GM12878 (cell line): ENCODE measurements around the gene TTC33. TPM values are rescaled to one million over a fixed set of nuclear protein-coding genes. Genes with fewer than 3 reads are reported as not detected.

Source experiments
- ATAC-seq: fragments of 200-7000 bp; cut with Tn5 transposase; 3 replicates; pipeline ENCODE4 v1.9.1; 2020; ENCODE audit warnings: mild to moderate bottlenecking, moderate library complexity
- BruUV-seq: library from RNA; stranded (reverse); fragments of 400-500 nt; replicated peaks from 2 replicates; lab custom pipeline; 2021; lab: Mats Ljungman, UMichigan
- CTCF ChIA-PET: fragments of 300-600 bp; sonication (Branson Sonifier 250); formaldehyde crosslinking; extraction: SDS; loops from one replicate; lab custom pipeline; 2021; ENCODE audit warnings: inconsistent platforms; lab: Yijun Ruan, JAX
- POLR2A ChIA-PET: fragments of 350-600 bp; formaldehyde crosslinking; extraction: SDS; loops from one replicate; lab custom pipeline; 2021; ENCODE audit warnings: inconsistent platforms; lab: Charles Lee
- RAD21 ChIA-PET: fragments of 300-600 bp; sonication (Branson Sonifier 250); formaldehyde crosslinking; loops from one replicate; lab custom pipeline; 2023; ENCODE audit warnings: antibody characterized with exemption; ENCODE audit not compliant: unreplicated experiment; lab: Charles Lee
- SMC1A ChIA-PET: fragments of 300-600 bp; sonication (Branson Sonifier 250); formaldehyde crosslinking; loops from one replicate; lab custom pipeline; 2023; ENCODE audit not compliant: unreplicated experiment, uncharacterized antibody; lab: Charles Lee
- DNase-seq: peaks from one replicate; pipeline ENCODE4 v3.0.0-alpha.2; 2011; ENCODE audit warnings: low read depth, low spot score
- FAIRE-seq: peaks from 3 replicates; lab custom pipeline; 2011; peaks lifted over from hg19 to GRCh38; lab: Jason Lieb, UNC
- H2AFZ ChIP-seq: 2 replicates; pipeline ENCODE4 v1.6.0; 2011; ENCODE audit warnings: low read depth, low read length, control low read depth; ENCODE audit not compliant: control insufficient read depth
- H3K27ac ChIP-seq: 2 replicates; pipeline ENCODE4 v1.5.1; 2011; ENCODE audit warnings: control low read depth; ENCODE audit not compliant: control insufficient read depth, insufficient read depth
- H3K27me3 ChIP-seq, 2 experiments: replicated peaks in 1 of 2; 2 replicates each; pipeline versions ENCODE4 v1.6.0 to v1.6.1; 2011; ENCODE audit warnings: low read length in 1 of 2; ENCODE audit not compliant: control insufficient read depth in 2 of 2, insufficient read depth in 2 of 2
- H3K36me3 ChIP-seq, 2 experiments: 2 replicates each; pipeline ENCODE4 v1.5.1; 2011; ENCODE audit warnings: low read length in 1 of 2; ENCODE audit not compliant: control insufficient read depth in 2 of 2, insufficient read depth in 2 of 2
- H3K4me1 ChIP-seq: 2 replicates; pipeline ENCODE4 v1.6.1; 2011; ENCODE audit warnings: mild to moderate bottlenecking, low read length, moderate library complexity, mixed read lengths; ENCODE audit not compliant: control insufficient read depth, insufficient read depth
- H3K4me2 ChIP-seq: 2 replicates; pipeline ENCODE4 v1.6.0; 2011; ENCODE audit warnings: control low read depth; ENCODE audit not compliant: control insufficient read depth, insufficient read depth
- H3K4me3 ChIP-seq: fragments of 200-600 bp; sonication (generic); 2 replicates; pipeline ENCODE4 v1.5.1; 2016
- H3K79me2 ChIP-seq: 2 replicates; pipeline ENCODE4 v1.6.0; 2011; ENCODE audit warnings: low read length; ENCODE audit not compliant: control insufficient read depth, insufficient read depth
- H3K9ac ChIP-seq: 2 replicates; pipeline ENCODE4 v1.8.0; 2011; ENCODE audit warnings: low read length, control low read depth, mixed read lengths; ENCODE audit not compliant: control insufficient read depth, insufficient read depth
- H3K9me3 ChIP-seq: replicated peaks from 3 replicates; pipeline ENCODE4 v1.5.1; 2011; ENCODE audit warnings: mild to moderate bottlenecking, low read length; ENCODE audit not compliant: control insufficient read depth, insufficient read depth
- H4K20me1 ChIP-seq: 2 replicates; pipeline ENCODE4 v1.6.0; 2011; ENCODE audit not compliant: control insufficient read depth, insufficient read depth
- ASH2L ChIP-seq: fragments of 300-600, 200-600 bp; sonication (generic); IDR thresholded peaks from 2 replicates; pipeline ENCODE4 v1.6.1; 2017; ENCODE audit warnings: low read depth, mild to moderate bottlenecking, borderline replicate concordance
- ETV6 ChIP-seq, 2 experiments: fragments of 450-650 bp in 1 of 2; IDR thresholded peaks in 1 of 2; conservative IDR thresholded peaks in 1 of 2; 2 replicates each; pipeline ENCODE4 v1.6.1; 2014; ENCODE audit warnings: antibody characterized with exemption in 1 of 2, borderline replicate concordance in 1 of 2, low read depth in 1 of 2, mild to moderate bottlenecking in 1 of 2, moderate library complexity in 1 of 2
- MTA3 ChIP-seq: IDR thresholded peaks from 2 replicates; pipeline ENCODE4 v1.6.1; 2012; ENCODE audit warnings: low read length, inconsistent platforms, borderline replicate concordance
- NFYA ChIP-seq: IDR thresholded peaks from 2 replicates; pipeline ENCODE4 v1.6.1; 2011; ENCODE audit warnings: low read depth, mild to moderate bottlenecking, low read length, improper control_type of control experiment, borderline replicate concordance
- PRDM15 ChIP-seq: fragments of 450-650 bp; formaldehyde crosslinking; IDR thresholded peaks from 2 replicates; pipeline ENCODE4 v1.4.0; 2020; ENCODE audit warnings: mild to moderate bottlenecking, moderate library complexity
- SRF ChIP-seq, 2 experiments: IDR thresholded peaks; 2 replicates each; pipeline ENCODE4 v1.6.1; 2011; ENCODE audit warnings: low read depth in 2 of 2, low read length in 2 of 2, mild to moderate bottlenecking in 1 of 2, moderate library complexity in 1 of 2
- WGBS: methylation state at CpG from one replicate; pipeline ENCODE4 v1.1.6; 2016; ENCODE audit warnings: low lambda C conversion rate; ENCODE audit not compliant: insufficient replicate concordance, insufficient coverage; ENCODE audit errors: missing lambda C conversion rate; 5-methylcytosine and 5-hydroxymethylcytosine counted together
- in situ Hi-C: fragments of 300-500 bp; cut with MboI; formaldehyde crosslinking; loops from 9 replicates; pipeline ENCODE4 v1.14.3; 2018; ENCODE audit warnings: mixed read lengths
- intact Hi-C: fragments of 100-400 bp; cut with micrococcal nuclease; formaldehyde crosslinking; loops from one replicate; pipeline ENCODE4 v1.14.2; 2022; ENCODE audit not compliant: unreplicated experiment
- polyA plus RNA-seq, 11 experiments: library from polyadenylated mRNA; depleted of rRNA in 4 of 11; unstranded in 6 of 11; stranded (reverse) in 5 of 11; fragments of >200 nt; fragmentation: Nextera tagmentation in 4 of 11; fragmentation: Illumina TruSeq in 1 of 11; extraction: Ambion mirVana in 4 of 11; extraction: Trizol in 1 of 11; gene quantifications; 1 replicate in 1 of 11; 2 replicates in 10 of 11; pipeline versions ENCODE4 v1.2.1 to v1.2.3, GENCODE V29; 2011 to 2016; ENCODE audit warnings: inconsistent platforms in 2 of 11, missing spikeins in 2 of 11, low read depth in 1 of 11
- total RNA-seq, 4 experiments: library from RNA; depleted of rRNA in 3 of 4; stranded (reverse); fragments of >200 nt in 3 of 4; fragmentation: Illumina TruSeq in 1 of 4; extraction: Trizol in 1 of 4; gene quantifications; 2 replicates each; pipeline versions ENCODE4 v1.2.1 to v1.2.3, GENCODE V29; 2013 to 2021

TTC33 gene
- total and polyA plus RNA-seq, 10 of the 15 experiments (the other 5 are each of a cell fraction or from before 2014, with no cell fraction given): 7.9 to 22.3 (median 14.6) TPM

DNA sequence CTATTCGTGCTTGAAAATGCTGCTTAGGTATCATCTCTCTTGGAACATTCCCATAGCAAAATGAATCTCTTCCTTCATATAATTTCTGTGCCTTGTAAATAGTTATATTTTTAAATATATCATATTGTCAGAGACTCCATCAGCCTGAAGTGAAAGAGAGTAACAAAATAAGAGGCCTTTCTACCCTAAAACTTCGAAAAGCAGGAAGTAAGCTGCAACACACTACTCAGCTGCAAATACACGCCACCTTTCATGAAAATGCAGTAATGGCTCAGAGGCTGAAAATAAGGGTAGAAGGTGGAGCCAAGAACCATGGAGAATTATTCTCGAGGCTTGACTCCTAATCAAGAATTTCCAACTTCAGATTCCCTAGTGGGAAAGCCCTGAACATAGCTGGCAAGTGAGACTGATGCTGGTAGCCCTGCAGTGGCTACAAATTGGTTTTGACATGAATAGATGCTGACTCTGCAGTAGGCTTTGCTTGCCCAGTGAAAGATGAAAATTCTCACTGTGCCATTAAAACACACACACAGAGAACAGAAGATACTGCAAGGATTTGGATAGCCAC, 106.2 kb downstream of the TTC33 start:
- Histone ChIP-seq H4K20me1 (no peaks in the 10 kb centered on the region), H3K79me2 (no peaks in the 10 kb centered on the region)
- TF ChIP-seq ETV6 (conservative IDR thresholded peaks at IDR 0.05 in 1 of 2, IDR thresholded peaks at IDR 0.05 in 1 of 2; ENCODE audit: borderline replicate concordance in 1 of 2, low read depth in 1 of 2): no peak
- TF ChIP-seq, all 136 proteins: peak for 0
- H3K4me3 ChIP-seq: no peak overlapping the region
- ChIA-PET SMC1A (interaction anchor here (1.3 kb wide), 1 partner anchor 23 kb away, joined by 3 read pairs; no protein-coding TSS in a partner anchor), CTCF (no interaction called here), RAD21 (no interaction called here), POLR2A (interaction anchor here (1.1 kb wide), 1 partner anchor 16 kb away, joined by 3 read pairs; no protein-coding TSS in a partner anchor)
- no peaks in the 10 kb centered on the region for H3K36me3 ChIP-seq
- no peaks in the 10 kb centered on the region for H3K9me3 ChIP-seq
- ATAC-seq (no peak), DNase-seq (no peak), FAIRE-seq (no peak)
- H3K4me1 ChIP-seq: peaks cover 6% of the 10 kb centered on the region
- intact Hi-C loops (no loop called here), in situ Hi-C loops (no loop called here)
- no peaks in the 10 kb centered on the region for H3K27me3 ChIP-seq
- H2AFZ ChIP-seq: no peak overlapping the region
- WGBS: 23% methylated on average over 4 of the region's 4 CpGs
- BruUV-seq: no TSS peak
- no peak overlapping the region for H3K4me2 ChIP-seq
- no peak overlapping the region for H3K27ac ChIP-seq
- H3K9ac ChIP-seq: no peak overlapping the region

DNA sequence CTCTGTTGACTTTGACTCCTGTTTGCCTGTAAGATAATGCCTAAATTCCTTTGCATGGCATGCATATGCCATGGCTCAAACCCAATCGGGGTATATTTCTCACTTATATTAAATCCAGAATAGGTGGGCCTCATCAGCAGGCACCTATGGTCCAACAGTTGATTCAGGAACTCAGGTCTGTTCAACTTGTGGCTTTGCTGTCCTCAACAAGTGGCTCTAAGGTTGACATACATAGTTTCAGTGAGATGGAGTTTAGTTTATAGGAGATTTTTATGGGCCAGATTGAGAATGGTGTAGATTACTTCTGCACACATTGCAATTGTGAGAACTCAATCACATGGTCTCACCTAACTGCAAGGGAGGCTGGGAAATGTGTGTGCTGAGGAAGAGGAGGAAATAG, 107.6 kb downstream of the TTC33 start:
- Histone ChIP-seq H2AFZ (no peak overlapping the region), H3K27me3 (no peaks in the 10 kb centered on the region), H3K36me3 (no peaks in the 10 kb centered on the region), H3K4me2 (no peak overlapping the region), H3K79me2 (no peaks in the 10 kb centered on the region), H3K9me3 (no peaks in the 10 kb centered on the region), H4K20me1 (no peaks in the 10 kb centered on the region), H3K27ac (no peak overlapping the region), H3K9ac (no peak overlapping the region), H3K4me3 (no peak overlapping the region), H3K4me1 (peaks cover 2% of the 10 kb centered on the region)
- SMC1A ChIA-PET: interaction anchor here (0.8 to 1.3 kb wide), 2 partner anchors 13 to 21 kb away, joined by 3 read pairs; no protein-coding TSS in a partner anchor
- CTCF ChIA-PET: interaction anchor here (1.4 kb wide), 1 partner anchor 18 kb away, joined by 3 read pairs; no protein-coding TSS in a partner anchor
- BruUV-seq: no TSS peak
- FAIRE-seq: no peak
- ATAC-seq: no peak
- 19% methylated on average over 1 of the region's 1 CpG for WGBS
- no peak for DNase-seq
- intact Hi-C loops: no loop called here
- TF ChIP-seq SRF (IDR thresholded peaks at IDR 0.05; ENCODE audit: low read depth in 2 of 2, low read length in 2 of 2): no peak
- TF ChIP-seq ASH2L: no peak
- no peak for TF ChIP-seq NFYA
- no peak for TF ChIP-seq PRDM15 (CRISPR knock-in tag)
- no peak for TF ChIP-seq MTA3
- in situ Hi-C loops: no loop called here
- POLR2A ChIA-PET: no interaction called here
- RAD21 ChIA-PET: no interaction called here
